Measurements from ENCODE around the gene TPBGL. TPM values are rescaled to one million over a fixed set of nuclear protein-coding genes. Genes with fewer than 3 reads are reported as not detected.

TPBGL gene
- total and polyA plus RNA-seq, 10 donors, result 0.10 to 0.59 (median 0.16) TPM; not detected in 3

DNA sequence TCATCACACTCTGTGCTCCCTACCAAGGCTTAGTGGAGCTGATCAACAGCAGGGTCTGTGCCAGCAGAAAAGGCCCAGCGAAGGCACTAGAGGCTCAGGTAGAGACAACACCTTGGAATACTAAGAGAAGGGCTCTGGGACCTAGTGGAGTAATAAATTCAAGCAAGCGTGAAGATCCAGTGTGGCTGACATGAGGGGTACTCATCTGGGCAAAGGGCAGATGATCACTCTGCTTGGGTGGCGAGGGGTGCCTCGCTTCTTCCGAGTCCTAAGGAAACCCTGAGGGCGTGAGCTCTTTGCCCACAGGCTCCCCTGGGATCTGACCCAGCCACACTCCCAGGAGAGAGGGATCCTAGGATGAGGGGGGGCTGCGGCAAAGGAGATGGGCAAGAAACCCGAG is 3.5 kb upstream of the TPBGL start:
- TF ChIP-seq POLR2AphosphoS5 (IDR thresholded peaks at IDR 0.05) (no peak), POLR2A (IDR thresholded peaks at IDR 0.05) (no peak)
- TF ChIP-seq, protein P1, sequence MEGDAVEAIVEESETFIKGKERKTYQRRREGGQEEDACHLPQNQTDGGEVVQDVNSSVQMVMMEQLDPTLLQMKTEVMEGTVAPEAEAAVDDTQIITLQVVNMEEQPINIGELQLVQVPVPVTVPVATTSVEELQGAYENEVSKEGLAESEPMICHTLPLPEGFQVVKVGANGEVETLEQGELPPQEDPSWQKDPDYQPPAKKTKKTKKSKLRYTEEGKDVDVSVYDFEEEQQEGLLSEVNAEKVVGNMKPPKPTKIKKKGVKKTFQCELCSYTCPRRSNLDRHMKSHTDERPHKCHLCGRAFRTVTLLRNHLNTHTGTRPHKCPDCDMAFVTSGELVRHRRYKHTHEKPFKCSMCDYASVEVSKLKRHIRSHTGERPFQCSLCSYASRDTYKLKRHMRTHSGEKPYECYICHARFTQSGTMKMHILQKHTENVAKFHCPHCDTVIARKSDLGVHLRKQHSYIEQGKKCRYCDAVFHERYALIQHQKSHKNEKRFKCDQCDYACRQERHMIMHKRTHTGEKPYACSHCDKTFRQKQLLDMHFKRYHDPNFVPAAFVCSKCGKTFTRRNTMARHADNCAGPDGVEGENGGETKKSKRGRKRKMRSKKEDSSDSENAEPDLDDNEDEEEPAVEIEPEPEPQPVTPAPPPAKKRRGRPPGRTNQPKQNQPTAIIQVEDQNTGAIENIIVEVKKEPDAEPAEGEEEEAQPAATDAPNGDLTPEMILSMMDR (IDR thresholded peaks at IDR 0.05 in 8 of 11, conservative IDR thresholded peaks at IDR 0.05 in 3 of 11), result no peak
- intact Hi-C loops (cut with DNase I; ENCODE audit: low total_unique reads), result no loop called here
- whole genome bisulfite sequencing, 5 donors, result 75 to 88% (median 83%) methylated on average over 8 of the region's 8 CpGs
- no peak for DNase-seq
- H3K4me3 ChIP-seq, result no peak overlapping the region
- peaks cover 0 to 21% (median 13%) of the 10 kb centered on the region in 6 donors for H3K4me1 ChIP-seq
- no peak overlapping the region for H3K27ac ChIP-seq
- no peaks in the 10 kb centered on the region for H3K9me3 ChIP-seq
- H3K36me3 ChIP-seq, result no peaks in the 10 kb centered on the region
- H3K27me3 ChIP-seq (replicated peaks in 1 of 7), result peaks cover 2 to 90% (median 28%) of the 10 kb centered on the region in 7 donors

DNA sequence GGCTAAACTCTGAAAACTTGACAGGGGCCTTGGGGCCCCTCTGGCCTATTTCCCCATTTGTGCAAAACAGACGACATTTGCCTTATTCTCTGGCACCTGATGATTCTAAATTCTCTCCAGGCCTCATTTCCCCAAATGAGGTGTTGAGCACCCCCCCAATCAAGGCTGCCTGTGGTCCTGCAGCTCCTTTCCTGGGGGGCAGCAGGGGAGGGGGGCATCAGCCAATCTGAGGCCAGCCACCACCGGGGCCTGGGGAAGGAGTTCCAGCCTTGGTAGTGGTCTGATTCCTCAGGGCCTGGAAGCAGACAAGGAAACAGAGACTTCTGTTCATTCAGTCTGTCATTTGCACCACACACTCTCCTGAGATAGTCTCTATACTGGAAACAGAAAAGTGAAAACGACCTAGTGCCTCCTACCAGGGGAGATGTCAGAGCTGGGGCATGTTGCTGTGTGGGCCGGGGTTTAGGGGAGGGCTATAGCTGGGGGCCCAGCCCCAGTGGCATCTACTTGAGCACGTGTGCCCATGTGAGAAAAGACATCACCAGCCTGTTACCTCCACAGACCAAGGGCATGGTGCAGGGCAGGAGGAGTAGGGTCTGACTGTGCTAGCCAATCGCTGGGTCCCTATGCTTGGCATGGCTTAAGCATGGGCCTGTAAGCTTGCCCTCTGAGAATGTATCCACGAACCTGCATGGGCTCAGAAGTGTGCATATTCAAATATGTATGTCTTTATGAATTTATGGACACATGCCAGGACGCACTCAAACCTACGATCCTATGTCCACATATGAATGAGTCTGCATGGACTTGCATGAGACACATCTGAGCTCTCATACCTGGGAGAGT is 1.8 kb upstream of the TPBGL start:
- TF ChIP-seq POLR2A (IDR thresholded peaks at IDR 0.05), result no peak
- TF ChIP-seq POLR2AphosphoS5 (IDR thresholded peaks at IDR 0.05), result no peak
- TF ChIP-seq, protein P1 (IDR thresholded peaks at IDR 0.05 in 8 of 11, conservative IDR thresholded peaks at IDR 0.05 in 3 of 11), result no peak
- Histone ChIP-seq H3K4me1 (peaks cover 0 to 25% (median 17%) of the 10 kb centered on the region in 6 donors), H3K27ac (no peak overlapping the region), H3K36me3 (no peaks in the 10 kb centered on the region), H3K4me3 (no peak overlapping the region), H3K9me3 (no peaks in the 10 kb centered on the region), H3K27me3 (replicated peaks in 1 of 7) (peaks cover 2 to 96% (median 45%) of the 10 kb centered on the region in 7 donors)
- intact Hi-C loops (cut with DNase I; ENCODE audit: low total_unique reads), result no loop called here
- no peak for DNase-seq
- WGBS, 5 donors, result 74 to 86% (median 80%) methylated on average over 8 to 9 of the region's 9 CpGs

DNA sequence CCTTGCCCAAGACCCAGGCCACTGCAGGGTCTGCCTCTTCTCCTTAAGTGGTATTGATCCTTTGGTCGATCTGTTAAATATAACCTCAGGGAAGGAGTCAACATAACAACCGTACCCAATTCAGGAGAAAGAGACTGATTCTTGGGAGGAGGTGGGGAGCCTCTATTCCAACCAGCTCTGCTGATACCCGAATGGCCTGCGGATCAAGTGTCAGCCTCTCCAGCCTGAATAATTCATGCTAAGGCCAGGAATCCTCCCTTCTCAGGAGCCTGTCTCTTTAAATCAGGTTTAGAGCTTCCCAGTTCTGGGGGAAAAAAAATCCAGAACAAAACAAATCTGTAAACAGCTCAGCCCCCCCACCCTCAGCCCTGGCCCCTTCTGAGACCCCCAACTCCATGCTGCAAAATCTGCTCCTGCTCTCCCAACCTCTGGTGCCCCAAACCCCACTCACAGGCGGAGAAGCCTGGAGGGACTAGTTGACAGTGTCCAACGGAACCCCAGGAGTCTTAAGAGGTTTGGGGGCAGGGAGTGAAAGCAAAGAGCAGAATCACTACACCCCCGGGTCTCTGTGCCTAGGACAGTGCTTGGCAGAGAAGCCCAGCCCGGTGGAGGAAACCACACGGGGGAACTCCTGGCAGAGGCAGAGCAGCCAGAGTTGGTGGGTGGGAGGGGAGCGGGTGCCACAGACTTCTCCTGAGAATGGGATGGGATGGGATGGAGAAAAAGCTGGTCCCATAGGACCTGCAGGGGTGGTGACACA is 863 bp upstream of the TPBGL start:
- no peak for TF ChIP-seq POLR2AphosphoS5 (IDR thresholded peaks at IDR 0.05)
- TF ChIP-seq, protein P1 (IDR thresholded peaks at IDR 0.05 in 8 of 11, conservative IDR thresholded peaks at IDR 0.05 in 3 of 11), result no peak
- TF ChIP-seq POLR2A (IDR thresholded peaks at IDR 0.05), result no peak
- no peak for DNase-seq
- WGBS, 5 donors, result 48 to 62% (median 54%) methylated on average over 10 of the region's 10 CpGs
- Histone ChIP-seq H3K4me3 (peak overlapping the region in 2 of 8 donors; percentile 44 to 84), H3K4me1 (peaks cover 0 to 25% (median 17%) of the 10 kb centered on the region in 6 donors), H3K27ac (no peak overlapping the region), H3K36me3 (no peaks in the 10 kb centered on the region), H3K9me3 (no peaks in the 10 kb centered on the region), H3K27me3 (replicated peaks in 1 of 7) (peaks cover 2 to 97% (median 50%) of the 10 kb centered on the region in 7 donors)
- intact Hi-C loops (cut with DNase I; ENCODE audit: low total_unique reads), result loop anchor here (5.0 to 10.0 kb wide), 2 partner anchors 97 to 305 kb away; no protein-coding TSS in a partner anchor
